Endometrium (tissue), 2 donors: ENCODE results near the gene DSC3.
"Not testable (repeated sequence)": the region's sequence is repeated elsewhere in the genome, so short reads cannot be mapped to it uniquely, and the experiment has no call there.

Experiments used
- FAIRE-seq: peaks from 2 replicates; lab custom pipeline; 2012; peaks lifted over from hg19 to GRCh38; lab: Jason Lieb, UNC
- donor health status: control.
- donor health status: control.

The DSC3 gene

DNA sequence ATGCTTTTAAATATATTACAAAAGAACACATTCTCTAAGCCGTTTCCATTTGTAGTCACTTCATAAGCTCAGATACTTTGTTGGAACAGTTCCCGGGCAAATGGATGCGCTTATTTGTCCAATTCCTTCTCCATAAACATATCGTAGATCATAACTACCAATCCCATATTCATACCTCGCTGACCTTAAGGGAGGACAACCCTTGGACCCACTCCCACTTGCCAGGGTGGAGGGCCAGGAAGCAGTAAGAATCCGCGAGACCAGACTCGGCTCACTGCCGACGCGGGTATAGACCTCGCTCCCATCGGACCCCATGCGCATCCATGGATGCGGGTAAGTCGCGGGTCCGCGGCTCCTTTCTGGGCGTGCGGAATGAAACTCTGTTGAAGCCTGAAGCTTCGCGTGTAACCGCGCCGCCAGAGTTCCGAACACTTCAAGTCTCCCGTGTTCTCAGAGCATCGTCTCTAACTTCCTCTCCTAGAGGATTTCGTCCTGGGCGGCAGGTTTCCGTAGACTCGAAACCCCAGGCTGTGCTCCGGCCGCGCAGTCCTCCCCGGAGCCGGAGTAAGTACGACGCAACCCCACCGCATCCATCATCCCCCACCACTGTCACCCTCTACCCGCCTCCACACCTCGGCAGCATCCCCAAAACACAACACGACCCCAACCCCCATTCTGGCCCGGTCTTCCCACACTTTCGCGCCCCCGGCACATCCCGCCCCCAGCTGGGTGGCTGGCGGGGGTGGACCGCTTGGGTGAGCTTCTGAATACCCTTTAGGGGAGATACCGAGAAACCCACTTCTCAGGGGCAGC is 1.1 kb downstream of the DSC3 start:
- FAIRE-seq, result no peak

DNA sequence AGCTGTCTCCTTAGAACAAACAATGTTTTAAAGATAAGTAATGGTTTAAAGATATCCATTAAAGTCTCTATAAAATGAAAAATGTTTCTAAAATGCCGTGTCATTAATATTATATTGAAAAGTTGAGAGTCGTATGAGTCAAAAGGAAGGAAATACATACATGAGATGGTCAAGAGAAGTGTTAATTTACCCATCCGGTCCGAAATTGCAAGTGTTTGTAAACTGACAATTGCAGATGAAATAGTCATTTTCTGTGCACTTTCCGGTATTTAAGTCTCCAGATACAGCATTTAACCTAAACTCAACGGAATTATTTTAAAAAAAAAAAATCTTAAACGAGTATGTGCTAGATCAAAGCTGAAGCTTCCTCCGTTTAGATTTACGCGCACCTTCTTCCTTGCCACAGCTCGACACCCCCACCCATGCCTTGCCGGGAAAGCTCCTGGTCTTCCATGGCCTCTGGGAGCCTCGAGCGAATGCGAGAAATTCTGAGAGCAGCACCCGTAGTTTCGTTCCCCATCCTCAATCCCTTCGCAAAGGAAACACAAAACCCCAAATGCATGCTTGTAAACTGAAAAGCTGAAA is 1.8 kb downstream of the DSC3 start:
- FAIRE-seq, result no peak

- FAIRE-seq, result no peak
Observed at GRCh38 chr18:31039426-31039825, 3.1 kb downstream of the DSC3 start.

DNA sequence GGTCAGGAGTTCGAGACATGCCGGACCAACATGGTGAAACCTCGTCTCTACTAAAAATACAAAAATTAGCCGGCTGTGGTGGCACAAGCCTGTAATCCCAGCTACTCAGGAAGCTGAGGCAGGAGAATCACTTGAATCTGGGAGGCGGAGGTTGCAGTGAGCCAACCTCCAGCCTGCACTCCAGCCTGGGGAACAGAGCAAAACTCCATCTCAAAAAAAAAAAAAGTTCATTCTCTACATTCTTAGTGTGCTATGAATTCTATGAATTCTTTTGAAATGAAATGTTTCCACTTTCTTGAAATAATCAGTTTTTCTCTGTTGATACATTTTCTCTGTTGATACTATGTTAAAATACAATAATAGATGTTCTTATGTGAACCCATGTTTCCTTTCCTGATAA is 4.9 kb downstream of the DSC3 start:
- not testable (repeated sequence) for FAIRE-seq

DNA sequence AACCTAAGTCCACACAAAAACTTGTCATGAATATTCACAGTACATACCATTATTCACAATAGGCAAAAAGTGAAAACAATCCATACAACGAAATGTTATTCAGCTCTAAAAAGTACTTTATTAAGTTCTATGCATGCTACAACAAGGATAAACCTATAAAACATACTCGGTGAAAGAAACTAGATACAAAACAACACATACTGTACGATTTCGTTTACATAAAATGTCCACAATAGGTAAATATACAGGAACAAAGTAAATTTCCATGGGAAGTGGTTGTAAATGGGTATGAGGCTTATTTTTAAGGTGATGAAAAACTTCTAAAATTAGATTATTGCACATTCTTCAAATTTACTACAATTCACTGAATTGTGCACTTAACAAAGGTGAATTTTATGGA is 8.0 kb downstream of the DSC3 start:
- FAIRE-seq, result no peak

GRCh38 chr18:31030574-31031278 is 11.8 kb downstream of the DSC3 start:
- no peak for FAIRE-seq

DNA sequence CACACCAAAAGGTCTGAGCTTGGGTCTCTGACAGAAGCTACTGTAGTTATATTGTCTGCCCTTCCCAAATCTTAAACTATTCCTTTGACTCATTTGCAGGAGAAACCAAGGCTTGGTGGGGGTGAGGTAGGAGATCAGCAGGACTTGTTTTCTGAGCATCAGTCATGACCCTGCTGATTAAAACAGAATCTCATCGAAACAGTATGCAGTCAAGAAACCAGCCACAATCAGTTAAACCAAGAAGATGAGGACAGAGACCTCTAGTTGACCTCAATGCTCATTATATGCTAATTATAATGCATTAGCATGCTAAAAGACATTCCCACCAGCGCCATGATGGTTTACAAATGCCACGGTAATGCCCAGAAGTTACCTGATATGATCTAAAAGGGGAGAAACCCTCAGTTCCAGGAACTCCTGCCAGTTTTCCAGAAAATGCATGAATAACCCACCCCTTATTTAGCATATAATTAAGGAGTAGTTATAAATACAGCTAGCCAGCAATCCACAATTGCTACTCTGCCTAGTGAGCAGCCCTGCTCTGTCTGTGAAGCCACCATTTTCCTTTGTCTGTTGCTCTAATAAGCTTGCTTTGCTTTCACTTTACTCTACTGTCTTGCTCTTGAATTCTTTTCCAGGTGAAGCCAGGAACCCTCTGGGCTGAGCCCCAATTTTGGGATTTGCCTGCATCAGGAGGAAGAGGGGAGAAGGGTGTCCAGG is 26.7 kb downstream of the DSC3 start:
- no peak for FAIRE-seq

DNA sequence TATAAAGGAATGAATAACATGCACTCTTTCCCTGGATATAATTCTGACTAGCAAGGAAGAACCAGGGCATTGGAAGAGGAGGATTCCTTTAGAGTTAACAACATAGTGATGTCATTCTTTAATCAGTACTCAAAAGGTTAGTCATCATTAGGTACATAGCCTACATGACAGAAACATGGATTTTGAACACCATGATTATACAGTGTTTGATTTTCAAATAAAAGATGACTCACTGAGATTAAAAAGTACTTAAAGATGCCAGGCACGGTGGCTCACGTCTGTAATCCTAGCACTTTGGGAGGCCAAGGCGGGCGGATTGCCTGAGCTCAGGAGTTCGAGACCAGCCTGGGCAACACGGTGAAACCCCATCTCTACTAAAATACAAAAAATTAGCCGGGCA is 31.1 kb downstream of the DSC3 start:
- FAIRE-seq, result not testable (repeated sequence)

GRCh38 chr18:31010601-31011000 is 31.9 kb downstream of the DSC3 start:
- FAIRE-seq, result no peak

GRCh38 chr18:30999887-31000628 is 42.5 kb downstream of the DSC3 start:
- no peak for FAIRE-seq

DNA sequence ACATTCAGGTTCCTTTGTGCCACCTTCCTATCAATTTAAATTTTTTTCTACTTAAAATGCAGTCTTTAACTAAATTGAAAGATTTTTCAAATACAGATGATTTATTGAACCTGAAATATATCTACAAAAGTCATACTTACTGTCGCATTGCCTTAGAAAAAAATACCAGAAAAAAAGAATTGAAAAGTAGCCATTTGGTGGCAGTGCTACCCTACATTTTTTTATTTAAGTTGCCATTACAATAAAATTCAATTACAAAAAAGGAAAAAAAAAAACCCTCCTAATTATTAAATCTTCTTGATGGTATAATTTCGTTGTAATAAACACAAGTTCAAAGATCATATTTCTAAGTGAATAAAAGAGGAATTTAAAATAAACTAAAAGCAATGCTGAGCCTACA is 43.4 kb downstream of the DSC3 start:
- FAIRE-seq, result peak; percentile 45

DNA sequence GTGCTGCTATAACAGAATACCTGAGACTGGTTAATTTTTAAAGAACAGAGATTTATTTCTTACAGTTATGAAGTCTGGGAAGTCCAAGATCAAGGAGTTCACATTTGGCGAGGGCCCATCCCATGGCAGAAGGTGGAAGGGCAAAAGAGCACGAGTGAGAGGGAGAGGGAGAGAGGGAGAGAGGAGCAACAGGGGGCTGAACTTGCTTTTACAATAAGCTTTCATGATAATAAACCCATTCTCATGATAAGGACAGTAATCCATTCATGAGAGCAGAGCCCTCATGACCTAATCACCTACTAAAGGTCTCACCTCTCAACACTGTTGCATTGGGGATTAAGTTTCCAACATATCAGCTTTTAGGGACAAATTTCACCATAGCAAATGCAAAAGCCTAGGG is 45.3 kb downstream of the DSC3 start:
- no peak for FAIRE-seq

DNA sequence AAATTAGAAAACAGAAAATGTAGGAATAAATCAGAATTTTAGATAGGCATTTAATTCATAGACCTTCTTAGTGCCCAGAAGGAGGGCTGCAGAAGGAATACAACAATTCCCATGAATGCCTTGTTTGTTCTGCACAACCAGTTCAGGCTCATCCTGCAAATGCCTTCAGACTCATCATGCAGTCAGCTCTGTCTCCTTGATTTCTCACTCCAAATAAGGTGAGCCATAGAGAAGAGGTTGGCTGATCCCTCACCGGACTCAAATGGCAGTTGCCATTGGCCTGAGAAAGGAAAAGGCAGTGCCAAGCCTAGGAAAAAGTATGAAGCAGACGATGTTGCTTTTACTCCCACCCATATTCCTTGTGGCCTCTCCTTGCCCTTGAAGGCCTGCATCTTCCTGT is 50.3 kb downstream of the DSC3 start:
- FAIRE-seq, result no peak

DNA sequence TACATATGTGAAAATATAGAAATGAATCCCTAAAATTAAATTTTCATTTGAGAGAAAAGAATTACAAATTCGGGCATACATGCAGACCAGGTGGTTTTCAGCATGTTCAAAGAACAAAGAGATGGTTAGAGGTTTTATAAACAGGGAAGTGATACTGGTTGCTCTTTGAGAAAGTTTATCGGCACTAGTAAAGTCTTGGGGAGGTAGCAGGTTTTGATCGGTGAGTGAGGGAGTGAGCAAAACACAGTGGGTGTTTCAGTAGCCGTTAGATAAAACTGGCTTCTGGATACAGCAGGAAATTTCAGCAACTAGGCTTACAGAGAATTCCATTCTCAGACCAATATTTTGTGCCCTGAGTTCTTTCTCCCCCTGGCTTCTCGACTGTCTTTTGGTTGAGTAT is 51.1 kb downstream of the DSC3 start:
- no peak for FAIRE-seq

DNA sequence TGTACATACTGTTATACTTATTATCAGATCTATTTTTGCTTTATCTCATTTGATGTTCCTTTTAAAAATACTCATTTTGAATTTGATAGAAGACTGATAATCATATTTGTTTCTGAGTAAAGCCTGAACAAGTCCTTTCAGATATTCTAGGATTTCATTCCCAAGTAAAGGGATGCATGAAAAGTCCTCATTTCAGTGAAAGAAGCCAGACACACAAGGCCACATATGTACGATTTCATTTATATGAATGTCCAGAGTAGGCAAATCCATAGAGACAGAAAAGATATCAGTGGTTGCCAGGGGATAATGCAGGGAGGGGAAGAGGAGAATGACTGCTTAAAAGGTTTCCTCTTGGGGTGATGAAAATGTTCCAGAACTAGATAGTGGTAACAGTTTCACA is 53.4 kb downstream of the DSC3 start:
- FAIRE-seq, result no peak

DNA sequence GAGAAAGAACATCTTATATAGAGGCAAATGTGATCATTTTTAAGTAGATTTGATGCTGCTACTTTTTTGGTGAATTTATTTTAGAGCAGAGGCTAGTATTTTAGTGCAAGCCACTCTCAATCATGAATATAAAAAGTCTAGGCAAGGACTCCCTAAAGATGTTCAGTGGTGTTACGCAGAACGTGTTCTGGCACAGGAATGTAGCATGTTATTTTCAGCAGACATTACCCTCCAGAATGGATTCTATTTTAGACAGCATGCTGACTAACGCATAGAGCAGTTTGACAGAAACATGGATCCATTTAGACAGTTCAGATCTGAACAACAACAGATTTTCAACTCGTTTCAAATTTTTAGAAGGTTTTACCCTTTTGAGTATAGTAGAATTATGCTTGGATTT is 54.1 kb downstream of the DSC3 start:
- no peak for FAIRE-seq

GRCh38 chr18:30987467-30988241 is 54.9 kb downstream of the DSC3 start:
- FAIRE-seq, result no peak

DNA sequence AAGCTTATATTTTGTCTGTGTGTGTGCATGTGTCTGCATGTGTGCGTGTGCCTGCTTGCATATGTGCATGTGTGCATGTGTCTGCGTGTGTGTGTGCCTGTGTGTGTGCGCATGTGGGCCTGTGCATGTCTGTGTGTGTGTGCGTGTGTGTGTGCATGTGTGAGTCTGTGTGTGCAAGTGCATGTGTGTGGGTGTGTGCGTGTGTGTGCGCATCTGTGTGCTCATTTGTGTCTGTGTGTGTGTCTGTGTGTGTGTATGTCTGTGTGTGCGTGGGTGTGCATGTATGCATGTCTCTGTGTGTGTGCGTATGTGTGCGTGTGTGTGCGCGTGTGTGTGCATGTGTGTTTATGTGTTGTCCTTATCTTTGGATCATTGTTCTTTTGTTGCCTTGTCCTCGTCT is 56.8 kb downstream of the DSC3 start:
- FAIRE-seq, result no peak

- no peak for FAIRE-seq
Observed at GRCh38 chr18:30982285-30982992, 60.1 kb downstream of the DSC3 start.

GRCh38 chr18:30978091-30978490 is 64.5 kb downstream of the DSC3 start:
- not testable (repeated sequence) for FAIRE-seq
